A673 (cell line): ENCODE results near the gene TSPEAR.

Source experiments
- EZH2 ChIP-seq: fragments of 200-600 bp; sonication (generic); IDR thresholded peaks from 2 replicates; pipeline ENCODE4 v1.6.1; 2017; ENCODE audit warnings: borderline replicate concordance, low read depth, mild to moderate bottlenecking, mixed read lengths, antibody characterized with exemption, low read length; ENCODE audit not compliant: poor library complexity, severe bottlenecking
- TF ChIP-seq, protein P1 (sequence below): fragments of 300-800, 200-600 bp; sonication (generic); conservative IDR thresholded peaks from 2 replicates; pipeline ENCODE4 v1.5.1; 2017; ENCODE audit warnings: low read depth, mild to moderate bottlenecking, antibody characterized with exemption, low read length, moderate library complexity, mixed read lengths

DNA sequence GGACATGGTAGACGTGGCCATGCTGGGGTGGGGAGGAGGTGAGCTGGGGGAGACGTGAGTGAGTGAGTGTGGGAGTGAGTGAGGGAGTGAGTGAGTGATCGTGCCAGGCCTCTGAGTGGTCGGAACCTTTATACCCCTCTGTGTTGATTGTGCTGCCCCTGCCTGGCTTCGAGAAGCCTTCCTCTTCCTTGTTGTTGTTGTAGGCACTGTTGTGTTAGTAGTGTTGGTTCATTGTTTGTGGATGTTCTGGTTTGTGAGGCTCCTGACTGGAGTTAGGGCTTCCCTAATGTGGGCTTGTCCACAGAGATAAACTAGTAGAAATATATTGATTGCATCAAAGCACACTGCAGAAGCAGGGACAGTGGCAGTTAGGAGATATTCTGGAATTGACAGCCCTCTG, 152.7 kb downstream of the TSPEAR start, which contains the start of gene KRTAP10-3:
- TF ChIP-seq, protein P1, sequence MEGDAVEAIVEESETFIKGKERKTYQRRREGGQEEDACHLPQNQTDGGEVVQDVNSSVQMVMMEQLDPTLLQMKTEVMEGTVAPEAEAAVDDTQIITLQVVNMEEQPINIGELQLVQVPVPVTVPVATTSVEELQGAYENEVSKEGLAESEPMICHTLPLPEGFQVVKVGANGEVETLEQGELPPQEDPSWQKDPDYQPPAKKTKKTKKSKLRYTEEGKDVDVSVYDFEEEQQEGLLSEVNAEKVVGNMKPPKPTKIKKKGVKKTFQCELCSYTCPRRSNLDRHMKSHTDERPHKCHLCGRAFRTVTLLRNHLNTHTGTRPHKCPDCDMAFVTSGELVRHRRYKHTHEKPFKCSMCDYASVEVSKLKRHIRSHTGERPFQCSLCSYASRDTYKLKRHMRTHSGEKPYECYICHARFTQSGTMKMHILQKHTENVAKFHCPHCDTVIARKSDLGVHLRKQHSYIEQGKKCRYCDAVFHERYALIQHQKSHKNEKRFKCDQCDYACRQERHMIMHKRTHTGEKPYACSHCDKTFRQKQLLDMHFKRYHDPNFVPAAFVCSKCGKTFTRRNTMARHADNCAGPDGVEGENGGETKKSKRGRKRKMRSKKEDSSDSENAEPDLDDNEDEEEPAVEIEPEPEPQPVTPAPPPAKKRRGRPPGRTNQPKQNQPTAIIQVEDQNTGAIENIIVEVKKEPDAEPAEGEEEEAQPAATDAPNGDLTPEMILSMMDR, result no peak
- TF ChIP-seq EZH2, result no peak
